KOPT-K1 (cell line): Measurements from ENCODE around the gene INTS1.

ENCODE experiments used
- H3K27ac ChIP-seq: fragments of 200-600 bp; sonication (generic); 2 replicates; pipeline ENCODE4 v1.5.1; 2016; ENCODE audit warnings: antibody characterized with exemption, mild to moderate bottlenecking, low read depth, low read length; ENCODE audit not compliant: poor library complexity, severe bottlenecking
- H3K36me3 ChIP-seq: fragments of 200-600 bp; sonication (generic); 2 replicates; pipeline ENCODE4 v1.5.1; 2017; ENCODE audit warnings: antibody characterized with exemption, mild to moderate bottlenecking, low read length, moderate library complexity; ENCODE audit not compliant: insufficient read depth
- H3K9me3 ChIP-seq: fragments of 200-600 bp; sonication (generic); 2 replicates; pipeline ENCODE4 v1.5.1; 2017; ENCODE audit warnings: antibody characterized with exemption, low read length, mild to moderate bottlenecking; ENCODE audit not compliant: insufficient read depth, poor library complexity, severe bottlenecking

INTS1 gene

GRCh38 chr7:1459920-1460820 is 44.0 kb downstream of the INTS1 start:
- Histone ChIP-seq H3K9me3 (no peaks in the 10 kb centered on the region), H3K36me3 (no peaks in the 10 kb centered on the region), H3K27ac (no peak overlapping the region)

GRCh38 chr7:1459512-1459892 is 44.7 kb downstream of the INTS1 start:
- H3K36me3 ChIP-seq = no peaks in the 10 kb centered on the region
- H3K27ac ChIP-seq = no peak overlapping the region
- H3K9me3 ChIP-seq = no peaks in the 10 kb centered on the region

GRCh38 chr7:1458683-1459511 is 45.3 kb downstream of the INTS1 start, which contains the start of gene MICALL2:
Gene MICALL2 (minus strand): TSS chr7:1459470. CDS start chr7:1459326, 144 bp downstream.
- no peaks in the 10 kb centered on the region for H3K36me3 ChIP-seq
- H3K9me3 ChIP-seq = no peaks in the 10 kb centered on the region
- H3K27ac ChIP-seq = no peak within 1 kb of the TSS

- no peaks in the 10 kb centered on the region for H3K36me3 ChIP-seq
- no peak overlapping the region for H3K27ac ChIP-seq
- no peaks in the 10 kb centered on the region for H3K9me3 ChIP-seq
These were observed 46.1 kb downstream of the INTS1 start for GRCh38 chr7:1457949-1458682.

GRCh38 chr7:1457059-1457948 is 46.9 kb downstream of the INTS1 start:
- H3K36me3 ChIP-seq = no peaks in the 10 kb centered on the region

GRCh38 chr7:1455955-1456354 is 48.2 kb downstream of the INTS1 start:
- Histone ChIP-seq H3K9me3 (no peaks in the 10 kb centered on the region), H3K27ac (no peak overlapping the region), H3K36me3 (no peaks in the 10 kb centered on the region)

More at GRCh38 chr7:1457059-1457948, 46.9 kb downstream of the INTS1 start:
- no peaks in the 10 kb centered on the region for H3K9me3 ChIP-seq
- H3K27ac ChIP-seq = no peak overlapping the region

- Histone ChIP-seq H3K36me3 (no peaks in the 10 kb centered on the region), H3K27ac (no peak overlapping the region), H3K9me3 (no peaks in the 10 kb centered on the region)
These were observed 48.8 kb downstream of the INTS1 start for GRCh38 chr7:1455241-1455939.

- H3K36me3 ChIP-seq = no peaks in the 10 kb centered on the region
- H3K27ac ChIP-seq = no peak overlapping the region
- no peaks in the 10 kb centered on the region for H3K9me3 ChIP-seq
These were observed 49.6 kb downstream of the INTS1 start for GRCh38 chr7:1454542-1454941.

- no peaks in the 10 kb centered on the region for H3K9me3 ChIP-seq
- no peak overlapping the region for H3K27ac ChIP-seq
- H3K36me3 ChIP-seq = no peaks in the 10 kb centered on the region
These were observed 52.0 kb downstream of the INTS1 start for GRCh38 chr7:1452205-1452604.

GRCh38 chr7:1450987-1451386 is 53.2 kb downstream of the INTS1 start:
- H3K36me3 ChIP-seq = no peaks in the 10 kb centered on the region
- H3K27ac ChIP-seq = no peak overlapping the region
- H3K9me3 ChIP-seq = no peaks in the 10 kb centered on the region

- Histone ChIP-seq H3K9me3 (no peaks in the 10 kb centered on the region), H3K27ac (no peak overlapping the region), H3K36me3 (no peaks in the 10 kb centered on the region)
These were observed 53.8 kb downstream of the INTS1 start for GRCh38 chr7:1450431-1450830.

GRCh38 chr7:1449951-1450350 is 54.2 kb downstream of the INTS1 start:
- H3K27ac ChIP-seq = no peak overlapping the region
- no peaks in the 10 kb centered on the region for H3K36me3 ChIP-seq
- no peaks in the 10 kb centered on the region for H3K9me3 ChIP-seq

GRCh38 chr7:1449501-1449900 is 54.7 kb downstream of the INTS1 start:
- Histone ChIP-seq H3K36me3 (no peaks in the 10 kb centered on the region), H3K9me3 (no peaks in the 10 kb centered on the region), H3K27ac (no peak overlapping the region)

GRCh38 chr7:1448958-1449357 is 55.2 kb downstream of the INTS1 start:
- no peak overlapping the region for H3K27ac ChIP-seq
- no peaks in the 10 kb centered on the region for H3K9me3 ChIP-seq
- H3K36me3 ChIP-seq = no peaks in the 10 kb centered on the region
